Tibial nerve (tissue), 4 donors: ENCODE results near the gene SLC8A2. TPM values are rescaled to one million over a fixed set of nuclear protein-coding genes. Genes with fewer than 3 reads are reported as not detected.

ENCODE experiments used
- DNase-seq, 2 donors: peaks; one replicate each; pipeline ENCODE4 v3.0.0-alpha.2; 2019; ENCODE audit warnings: low spot score in 2 of 2
- H3K27ac ChIP-seq, 4 donors: fragments of 200-600 bp; sonication (generic) in 3 of 4; one replicate each; pipeline ENCODE4 v1.5.1; 2017 to 2019; ENCODE audit warnings: mild to moderate bottlenecking in 1 of 4
- H3K27me3 ChIP-seq, 2 donors: fragments of 200-600 bp; sonication (generic) in 1 of 2; one replicate each; pipeline versions ENCODE4 v1.5.1 to v1.6.0; 2017 to 2019
- H3K36me3 ChIP-seq, 3 donors: fragments of 200-600 bp; sonication (generic); one replicate each; pipeline ENCODE4 v1.5.1; 2018 to 2019
- H3K4me1 ChIP-seq, 4 donors: fragments of 200-600 bp; sonication (generic) in 3 of 4; one replicate each; pipeline ENCODE4 v1.5.1; 2017 to 2019
- H3K4me3 ChIP-seq, 4 donors: fragments of 200-600 bp; sonication (generic) in 3 of 4; one replicate each; pipeline ENCODE4 v1.5.1; 2017 to 2019; ENCODE audit warnings: mild to moderate bottlenecking in 1 of 4, moderate library complexity in 1 of 4
- H3K9me3 ChIP-seq, 4 donors: fragments of 200-600 bp; sonication (generic) in 3 of 4; one replicate each; pipeline ENCODE4 v1.5.1; 2017 to 2019
- EP300 ChIP-seq, 2 donors: sonication (generic); formaldehyde crosslinking; IDR thresholded peaks; one replicate each; pipeline ENCODE4 v1.6.1; 2017; ENCODE audit warnings: antibody characterized with exemption in 2 of 2, mild to moderate bottlenecking in 1 of 2
- POLR2A ChIP-seq, 2 donors: fragments of 450-650 bp; IDR thresholded peaks; one replicate each; pipeline ENCODE4 v1.6.1; 2017; ENCODE audit warnings: antibody characterized with exemption in 2 of 2, mild to moderate bottlenecking in 2 of 2, moderate library complexity in 2 of 2
- WGBS, 2 donors: methylation state at CpG; one replicate each; pipeline ENCODE4 v1.1.5; 2018; 5-methylcytosine and 5-hydroxymethylcytosine counted together
- total RNA-seq, 4 donors: library from RNA; depleted of rRNA; stranded (reverse); fragments of >200 nt; gene quantifications; one replicate each; pipeline ENCODE4 v1.1.0, GENCODE V29; 2016
- TF ChIP-seq, protein P1 (sequence below), 5 experiments: fragments of 200-600 bp in 3 of 5; fragments of 450-650 bp in 2 of 5; sonication (generic) in 3 of 5; IDR thresholded peaks; one replicate each; pipeline ENCODE4 v1.5.1; 2016 to 2019; ENCODE audit warnings: antibody characterized with exemption in 5 of 5, mild to moderate bottlenecking in 3 of 5, moderate library complexity in 2 of 5

SLC8A2 gene
- total RNA-seq, 4 donors from 2014 or later, result not detected

- 76 to 88% methylated on average over 4 to 10 of the region's 11 CpGs for WGBS, 2 donors
- TF ChIP-seq EP300 (IDR thresholded peaks at IDR 0.05), result no peak
- TF ChIP-seq, protein P1, sequence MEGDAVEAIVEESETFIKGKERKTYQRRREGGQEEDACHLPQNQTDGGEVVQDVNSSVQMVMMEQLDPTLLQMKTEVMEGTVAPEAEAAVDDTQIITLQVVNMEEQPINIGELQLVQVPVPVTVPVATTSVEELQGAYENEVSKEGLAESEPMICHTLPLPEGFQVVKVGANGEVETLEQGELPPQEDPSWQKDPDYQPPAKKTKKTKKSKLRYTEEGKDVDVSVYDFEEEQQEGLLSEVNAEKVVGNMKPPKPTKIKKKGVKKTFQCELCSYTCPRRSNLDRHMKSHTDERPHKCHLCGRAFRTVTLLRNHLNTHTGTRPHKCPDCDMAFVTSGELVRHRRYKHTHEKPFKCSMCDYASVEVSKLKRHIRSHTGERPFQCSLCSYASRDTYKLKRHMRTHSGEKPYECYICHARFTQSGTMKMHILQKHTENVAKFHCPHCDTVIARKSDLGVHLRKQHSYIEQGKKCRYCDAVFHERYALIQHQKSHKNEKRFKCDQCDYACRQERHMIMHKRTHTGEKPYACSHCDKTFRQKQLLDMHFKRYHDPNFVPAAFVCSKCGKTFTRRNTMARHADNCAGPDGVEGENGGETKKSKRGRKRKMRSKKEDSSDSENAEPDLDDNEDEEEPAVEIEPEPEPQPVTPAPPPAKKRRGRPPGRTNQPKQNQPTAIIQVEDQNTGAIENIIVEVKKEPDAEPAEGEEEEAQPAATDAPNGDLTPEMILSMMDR (IDR thresholded peaks at IDR 0.05), result no peak
- TF ChIP-seq POLR2A (IDR thresholded peaks at IDR 0.05), result no peak
- H3K36me3 ChIP-seq, result peaks cover 0 to 60% (median 11%) of the 10 kb centered on the region in 3 donors
- no peak for DNase-seq
- H3K27ac ChIP-seq, result no peak overlapping the region
- no peaks in the 10 kb centered on the region for H3K4me1 ChIP-seq
- H3K9me3 ChIP-seq, result no peaks in the 10 kb centered on the region
- H3K4me3 ChIP-seq, result no peak overlapping the region
- no peaks in the 10 kb centered on the region for H3K27me3 ChIP-seq
These were observed 89.9 kb downstream of the SLC8A2 start for GRCh38 chr19:47381653-47382279.

GRCh38 chr19:47381121-47381520 lies 90.6 kb downstream of the SLC8A2 start:
- no peaks in the 10 kb centered on the region for H3K27me3 ChIP-seq
- H3K9me3 ChIP-seq, result no peaks in the 10 kb centered on the region
- no peaks in the 10 kb centered on the region for H3K4me1 ChIP-seq
- H3K36me3 ChIP-seq, result peaks cover 4 to 66% (median 17%) of the 10 kb centered on the region in 3 donors
- TF ChIP-seq, protein P1 (IDR thresholded peaks at IDR 0.05), result no peak
- TF ChIP-seq POLR2A (IDR thresholded peaks at IDR 0.05) (no peak), EP300 (IDR thresholded peaks at IDR 0.05) (no peak)
- no peak for DNase-seq
- no peak overlapping the region for H3K27ac ChIP-seq
- WGBS, 2 donors, result 86 to 89% methylated on average over 10 to 13 of the region's 14 CpGs
- H3K4me3 ChIP-seq, result no peak overlapping the region

GRCh38 chr19:47380559-47380958 lies 91.1 kb downstream of the SLC8A2 start:
- no peak overlapping the region for H3K4me3 ChIP-seq
- H3K27ac ChIP-seq, result no peak overlapping the region
- no peak for DNase-seq
- no peaks in the 10 kb centered on the region for H3K4me1 ChIP-seq
- TF ChIP-seq, protein P1 (IDR thresholded peaks at IDR 0.05), result no peak
- TF ChIP-seq POLR2A (IDR thresholded peaks at IDR 0.05) (no peak), EP300 (IDR thresholded peaks at IDR 0.05) (no peak)
- WGBS, 2 donors, result 87 to 93% methylated on average over 6 of the region's 6 CpGs
- peaks cover 4 to 72% (median 23%) of the 10 kb centered on the region in 3 donors for H3K36me3 ChIP-seq
- no peaks in the 10 kb centered on the region for H3K27me3 ChIP-seq
- H3K9me3 ChIP-seq, result no peaks in the 10 kb centered on the region

DNA sequence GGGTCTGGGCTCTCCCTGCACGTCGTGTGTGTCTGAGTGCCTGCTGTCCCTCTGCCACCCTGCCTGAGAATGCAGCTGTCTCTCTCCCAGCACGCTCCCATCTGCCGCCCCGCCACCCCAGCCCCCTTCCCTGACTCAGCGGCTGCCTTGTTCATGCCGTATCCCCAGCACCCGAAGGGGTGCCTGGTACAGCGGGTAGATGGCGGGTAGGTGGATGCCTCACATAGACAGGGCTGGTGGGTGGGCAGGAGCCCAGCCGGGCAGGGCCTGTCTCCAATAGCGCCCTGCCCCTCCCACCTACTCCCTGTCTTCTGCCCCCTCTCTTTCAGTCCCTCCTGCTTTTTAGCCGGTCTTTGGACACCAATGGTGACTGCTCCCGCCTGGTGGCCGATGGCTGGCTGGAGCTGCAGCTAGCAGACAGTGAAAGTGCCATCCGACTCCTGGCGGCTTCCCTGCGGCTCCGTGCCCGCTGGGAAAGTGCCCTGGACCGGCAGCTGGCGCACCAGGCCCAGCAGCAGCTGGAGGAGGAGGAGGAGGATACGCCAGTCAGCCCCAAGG lies 92.2 kb downstream of the SLC8A2 start:
- H3K27me3 ChIP-seq, result no peaks in the 10 kb centered on the region
- H3K27ac ChIP-seq, result no peak overlapping the region
- H3K4me3 ChIP-seq, result no peak overlapping the region
- no peak for DNase-seq
- WGBS, 2 donors, result 90 to 92% methylated on average over 20 to 23 of the region's 23 CpGs
- no peaks in the 10 kb centered on the region for H3K9me3 ChIP-seq
- H3K4me1 ChIP-seq, result no peaks in the 10 kb centered on the region
- peaks cover 4 to 83% (median 32%) of the 10 kb centered on the region in 3 donors for H3K36me3 ChIP-seq
- TF ChIP-seq, protein P1 (IDR thresholded peaks at IDR 0.05), result no peak

DNA sequence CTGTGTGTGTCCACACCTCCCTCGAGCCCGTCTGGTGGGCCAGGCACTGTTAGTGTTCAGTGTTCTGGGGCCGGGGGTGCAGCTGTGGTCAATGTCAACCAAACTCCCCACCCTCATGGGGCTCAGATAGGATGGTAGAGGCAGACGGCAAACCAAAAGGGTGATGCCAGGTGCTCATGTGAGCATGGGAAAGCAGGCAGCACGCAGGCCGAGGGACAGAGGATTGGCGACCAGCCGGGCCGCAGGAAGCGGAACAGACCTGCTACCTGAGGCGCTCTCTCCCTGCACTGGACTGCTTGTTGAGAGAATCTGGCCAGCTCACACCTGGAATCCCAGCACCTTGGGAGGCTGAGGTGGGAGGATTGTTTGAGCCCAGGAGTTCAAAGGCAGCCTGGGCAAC lies 93.4 kb downstream of the SLC8A2 start:
- H3K27ac ChIP-seq, result no peak overlapping the region
- TF ChIP-seq POLR2A (IDR thresholded peaks at IDR 0.05) (no peak), EP300 (IDR thresholded peaks at IDR 0.05) (no peak)
- TF ChIP-seq, protein P1 (IDR thresholded peaks at IDR 0.05), result no peak
- no peaks in the 10 kb centered on the region for H3K9me3 ChIP-seq
- H3K27me3 ChIP-seq, result no peaks in the 10 kb centered on the region
- no peak overlapping the region for H3K4me3 ChIP-seq
- WGBS, 2 donors, result 86 to 91% methylated on average over 11 of the region's 11 CpGs
- H3K36me3 ChIP-seq, result peaks cover 4 to 95% (median 32%) of the 10 kb centered on the region in 3 donors
- DNase-seq, result no peak
- H3K4me1 ChIP-seq, result no peaks in the 10 kb centered on the region
